HUES64 (cell line): ENCODE measurements around the gene NHERF1.

Experiments
- H3K27ac ChIP-seq: 2 replicates; pipeline ENCODE4 v1.7.0; 2013; ENCODE audit warnings: low read depth, low read length, inconsistent platforms
- H3K27me3 ChIP-seq: 2 replicates; pipeline ENCODE4 v1.6.1; 2013; ENCODE audit warnings: mild to moderate bottlenecking, low read length; ENCODE audit not compliant: insufficient read depth
- H3K36me3 ChIP-seq: 2 replicates; pipeline ENCODE4 v1.6.1; 2013; ENCODE audit warnings: mild to moderate bottlenecking, low read length; ENCODE audit not compliant: insufficient read depth
- H3K4me1 ChIP-seq: 2 replicates; pipeline ENCODE4 v1.6.1; 2013; ENCODE audit warnings: mild to moderate bottlenecking, low read length, moderate library complexity; ENCODE audit not compliant: insufficient read depth
- H3K4me3 ChIP-seq: 2 replicates; pipeline ENCODE4 v1.5.1; 2013; ENCODE audit warnings: mild to moderate bottlenecking, low read length, moderate library complexity
- H3K9ac ChIP-seq: 2 replicates; pipeline ENCODE4 v1.6.1; 2013; ENCODE audit warnings: mild to moderate bottlenecking, low read depth, low read length
- H3K9me3 ChIP-seq: 2 replicates; pipeline ENCODE4 v1.6.1; 2013; ENCODE audit warnings: low read depth, low read length; ENCODE audit not compliant: insufficient read depth
- WGBS: fragments of 150-250, 120-280 bp; methylation state at CpG from one replicate; pipeline ENCODE4 v1.1.7; 2013; ENCODE audit warnings: missing lambda C conversion rate; 5-methylcytosine and 5-hydroxymethylcytosine counted together

NHERF1 gene

DNA sequence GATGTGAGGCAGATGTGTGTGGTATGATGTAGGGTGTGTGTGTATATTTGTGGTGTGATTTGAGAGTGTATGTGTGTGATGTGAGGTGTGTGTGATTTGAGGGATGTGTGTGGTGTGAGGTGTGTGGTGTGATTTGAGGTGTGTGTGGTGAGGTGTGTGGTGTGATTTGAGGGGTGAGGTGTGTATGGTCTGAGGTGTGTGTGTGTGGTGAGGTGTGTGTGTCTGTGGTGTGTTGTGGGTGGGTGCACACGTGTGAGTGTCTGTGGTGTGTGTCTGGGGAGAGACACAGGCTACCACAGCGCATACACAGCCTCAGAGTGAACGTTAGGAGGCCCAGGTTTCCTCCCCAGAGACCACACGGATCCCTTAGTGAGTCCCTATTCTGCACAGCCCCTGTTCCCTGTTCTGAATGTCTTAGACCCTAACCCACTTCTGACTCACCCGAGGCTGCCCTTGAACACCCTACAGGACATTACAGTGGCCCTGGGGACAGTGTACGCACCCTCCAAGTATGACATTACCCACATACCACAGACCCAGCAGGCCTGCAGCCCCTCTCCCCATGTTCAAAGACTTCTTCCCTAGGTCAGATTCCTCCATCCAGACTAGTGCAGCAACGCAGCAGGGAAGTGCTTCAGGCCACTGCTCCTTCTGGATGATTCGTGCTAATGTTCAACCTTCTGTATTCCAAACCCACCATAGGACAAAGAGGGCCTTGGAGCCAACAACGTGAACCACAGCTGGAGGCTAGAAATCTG is 14.9 kb upstream of the NHERF1 start:
- H3K27me3 ChIP-seq: peaks cover 36% of the 10 kb centered on the region
- no peaks in the 10 kb centered on the region for H3K36me3 ChIP-seq
- no peak overlapping the region for H3K4me3 ChIP-seq
- no peak overlapping the region for H3K27ac ChIP-seq
- H3K9me3 ChIP-seq: no peaks in the 10 kb centered on the region
- no peak overlapping the region for H3K9ac ChIP-seq
- WGBS: 72% methylated on average over 9 of the region's 9 CpGs
- H3K4me1 ChIP-seq: peaks cover 7% of the 10 kb centered on the region; the same call in 1 of the 2 replicates

DNA sequence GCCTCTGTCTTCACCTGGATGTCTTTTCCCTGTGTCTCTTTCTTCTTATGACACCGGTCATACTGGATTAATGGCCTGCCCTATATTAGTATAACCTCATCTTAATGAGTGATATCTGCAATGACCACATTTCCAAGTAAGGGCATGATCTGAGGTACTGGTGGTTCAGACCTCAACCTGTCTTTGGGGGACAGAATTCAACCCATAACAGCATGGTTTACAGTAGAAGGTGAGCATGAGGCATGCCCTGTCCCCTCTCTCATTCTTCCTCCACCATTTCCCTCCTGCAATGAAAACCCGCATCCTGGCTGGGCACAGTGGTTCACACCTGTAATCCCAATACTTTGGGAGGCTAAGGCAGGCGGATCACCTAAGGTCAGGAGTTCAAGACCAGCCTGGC is 14.2 kb upstream of the NHERF1 start:
- Histone ChIP-seq H3K27me3 (peaks cover 36% of the 10 kb centered on the region), H3K36me3 (no peaks in the 10 kb centered on the region), H3K4me1 (peaks cover 7% of the 10 kb centered on the region; the same call in 1 of the 2 replicates), H3K9ac (no peak overlapping the region), H3K4me3 (no peak overlapping the region), H3K9me3 (no peaks in the 10 kb centered on the region), H3K27ac (no peak overlapping the region)
- WGBS: 84% methylated on average over 3 of the region's 3 CpGs

DNA sequence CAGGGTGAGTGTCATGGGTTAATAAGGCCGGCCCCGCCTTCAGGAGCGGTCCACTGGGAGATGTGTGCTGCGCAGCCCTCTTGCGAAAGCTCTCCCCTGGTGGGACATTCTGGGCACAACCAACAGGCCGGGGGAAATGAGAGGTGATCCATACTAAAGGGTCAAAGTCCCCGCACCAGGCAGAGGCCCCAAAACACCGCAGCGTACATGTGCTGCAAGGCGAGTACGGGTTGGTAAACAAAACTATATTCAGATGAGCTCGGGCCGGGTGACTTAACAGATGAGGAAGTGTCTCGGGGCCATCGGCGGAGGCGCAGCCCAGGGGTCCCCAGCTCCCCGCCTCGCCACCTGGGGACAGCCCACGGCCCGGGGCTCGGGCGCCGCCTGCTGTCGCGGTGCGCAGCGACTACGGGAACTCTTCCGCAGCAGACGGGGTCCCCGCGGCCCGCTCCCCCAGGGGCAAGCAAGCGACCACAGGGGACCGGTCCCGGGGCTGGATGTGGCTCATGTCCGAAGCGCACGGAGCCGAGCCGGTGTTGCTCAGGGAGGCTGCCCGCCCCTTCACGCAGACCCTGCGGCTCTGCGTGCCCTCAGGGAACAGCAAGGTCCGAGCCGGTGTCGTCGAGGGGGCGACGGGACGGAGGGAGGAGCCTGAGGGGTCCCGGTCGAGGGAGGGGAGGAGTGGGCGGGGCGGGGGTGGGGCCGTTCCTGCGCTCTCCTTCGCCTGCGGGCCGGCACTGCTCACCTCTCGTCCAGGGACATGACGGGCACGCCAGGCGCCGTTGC is 11.7 kb upstream of the NHERF1 start, which contains the start of gene RAB37:
TSS of gene RAB37 (plus strand) at position 744 of the 786 bp plus-strand sequence. CDS start at position 761, 17 bp downstream.
- Histone ChIP-seq H3K4me3 (peak within 1 kb of the TSS; percentile 70), H3K4me1 (peaks cover 7% of the 10 kb centered on the region; the same call in 1 of the 2 replicates), H3K9me3 (no peaks in the 10 kb centered on the region), H3K27me3 (peaks cover 36% of the 10 kb centered on the region), H3K9ac (no peak within 1 kb of the TSS), H3K36me3 (no peaks in the 10 kb centered on the region), H3K27ac (no peak within 1 kb of the TSS; the same call in 1 of the 2 replicates)
- WGBS: under 1% methylated on average over 67 of the region's 67 CpGs

DNA sequence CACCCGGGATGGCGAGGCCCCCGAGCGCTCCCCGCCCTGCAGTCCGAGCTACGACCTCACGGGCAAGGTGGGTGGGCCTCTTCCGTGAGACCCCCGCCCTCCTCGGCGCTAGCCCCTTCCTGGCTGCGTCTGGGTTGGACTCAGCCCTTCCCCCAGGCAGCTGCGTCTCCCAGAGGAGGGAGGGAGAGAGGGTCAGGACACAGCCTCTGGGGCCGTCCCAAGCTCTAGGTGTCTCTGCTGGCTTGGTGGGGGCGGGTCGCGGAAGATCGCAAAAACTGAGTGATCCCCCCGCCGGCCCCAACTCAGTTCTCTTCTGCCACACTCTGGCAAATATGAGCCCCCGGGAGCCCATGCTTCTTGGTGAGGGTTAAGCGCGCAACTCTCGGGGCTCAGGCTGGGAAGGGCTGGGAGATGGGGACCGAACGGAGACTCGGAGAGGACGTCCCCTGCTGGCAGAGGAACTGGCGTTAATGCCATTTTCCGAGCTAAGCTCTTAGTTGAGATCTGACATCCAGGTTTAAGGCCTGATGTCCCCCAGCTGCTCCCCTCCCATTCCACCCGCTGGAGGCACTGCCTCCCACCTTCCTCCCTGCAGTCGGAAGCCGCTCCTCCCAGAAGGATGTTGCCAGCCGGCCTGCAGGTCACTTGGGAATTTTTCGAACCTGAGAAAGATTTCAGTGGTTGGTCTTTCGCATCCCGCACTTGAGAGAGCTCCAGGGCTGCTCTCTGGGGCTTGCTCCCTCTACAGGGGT is 11.0 kb upstream of the NHERF1 start:
- H3K27ac ChIP-seq: no peak overlapping the region; the same call in 1 of the 2 replicates
- WGBS: 2% methylated on average over 38 of the region's 38 CpGs
- peak overlapping the region; percentile 70 for H3K4me3 ChIP-seq
- peaks cover 36% of the 10 kb centered on the region for H3K27me3 ChIP-seq
- H3K36me3 ChIP-seq: no peaks in the 10 kb centered on the region
- H3K4me1 ChIP-seq: peaks cover 13% of the 10 kb centered on the region; the same call in 1 of the 2 replicates
- no peak overlapping the region for H3K9ac ChIP-seq
- H3K9me3 ChIP-seq: no peaks in the 10 kb centered on the region

DNA sequence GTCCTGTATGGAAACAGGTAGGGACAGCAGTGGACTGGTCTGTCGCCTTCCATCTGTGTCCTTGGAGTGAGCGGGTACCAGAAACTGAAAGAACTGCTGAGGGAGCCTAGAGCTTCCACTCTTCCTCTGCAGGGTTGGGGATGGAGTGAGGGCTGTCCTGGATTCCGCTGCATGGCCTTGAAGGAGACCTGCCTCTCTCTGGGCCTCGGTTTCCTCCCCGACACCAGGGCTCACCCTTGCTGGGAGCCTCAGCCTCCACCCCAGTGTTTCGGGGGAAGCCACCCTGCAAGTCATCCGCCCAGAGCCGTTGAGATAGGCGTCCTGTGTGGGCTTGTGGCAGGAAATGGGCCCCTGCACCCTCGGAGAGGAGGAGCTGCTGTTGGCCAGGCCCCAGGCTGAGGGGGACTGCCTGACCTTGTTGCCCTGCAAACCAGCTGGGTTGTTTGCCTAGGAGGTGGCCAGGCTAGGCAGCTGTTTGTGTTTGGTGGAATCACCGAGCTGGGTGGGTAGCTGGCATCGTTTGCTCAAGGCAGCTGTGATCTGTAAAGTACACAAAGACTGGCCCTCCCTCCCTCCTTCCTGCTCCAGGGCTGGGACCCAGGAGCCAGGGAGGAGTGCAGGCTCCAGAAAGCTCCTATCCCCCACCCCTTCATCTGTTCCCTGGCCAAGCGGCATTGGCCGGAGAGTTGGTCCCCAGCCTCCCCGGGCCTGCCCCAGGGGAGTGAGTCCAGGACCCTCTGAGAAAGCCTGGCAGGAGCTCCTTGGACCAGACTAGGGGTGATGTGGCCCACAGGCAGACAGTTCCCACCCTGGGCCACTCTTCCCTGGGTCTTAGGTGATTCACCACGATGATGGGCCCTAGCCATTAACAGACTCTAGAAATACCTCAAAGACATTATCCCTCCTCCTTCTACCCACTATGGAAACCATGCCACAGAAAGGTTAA is 10.1 kb upstream of the NHERF1 start:
- Histone ChIP-seq H3K9ac (no peak overlapping the region), H3K27me3 (peaks cover 36% of the 10 kb centered on the region)

GRCh38 chr17:74739227-74739831 is 9.1 kb upstream of the NHERF1 start:
- 92% methylated on average over 12 of the region's 12 CpGs for WGBS
- Histone ChIP-seq H3K9me3 (no peaks in the 10 kb centered on the region), H3K36me3 (no peaks in the 10 kb centered on the region), H3K4me1 (peaks cover 13% of the 10 kb centered on the region; the same call in 1 of the 2 replicates), H3K4me3 (no peak overlapping the region), H3K27me3 (peaks cover 32% of the 10 kb centered on the region), H3K9ac (no peak overlapping the region), H3K27ac (no peak overlapping the region)

More for the DNA sequence above, 10.1 kb upstream of the NHERF1 start:
- WGBS: 71% methylated on average over 16 of the region's 16 CpGs
- no peaks in the 10 kb centered on the region for H3K36me3 ChIP-seq
- H3K4me1 ChIP-seq: peaks cover 13% of the 10 kb centered on the region; the same call in 1 of the 2 replicates
- no peaks in the 10 kb centered on the region for H3K9me3 ChIP-seq
- H3K27ac ChIP-seq: no peak overlapping the region
- H3K4me3 ChIP-seq: peak overlapping the region; percentile 70

- Histone ChIP-seq H3K36me3 (no peaks in the 10 kb centered on the region), H3K27me3 (peaks cover 30% of the 10 kb centered on the region), H3K4me3 (no peak overlapping the region), H3K4me1 (peaks cover 17% of the 10 kb centered on the region; the same call in 1 of the 2 replicates), H3K9ac (no peak overlapping the region), H3K27ac (no peak overlapping the region), H3K9me3 (no peaks in the 10 kb centered on the region)
- 97% methylated on average over 6 of the region's 6 CpGs for WGBS
Observed at GRCh38 chr17:74740173-74740572, 8.3 kb upstream of the NHERF1 start.

- Histone ChIP-seq H3K9ac (no peak overlapping the region), H3K27me3 (peaks cover 23% of the 10 kb centered on the region), H3K4me3 (no peak overlapping the region), H3K9me3 (no peaks in the 10 kb centered on the region), H3K36me3 (no peaks in the 10 kb centered on the region), H3K27ac (no peak overlapping the region), H3K4me1 (peaks cover 23% of the 10 kb centered on the region)
- 94% methylated on average over 17 of the region's 17 CpGs for WGBS
Observed at GRCh38 chr17:74740641-74741387, 7.6 kb upstream of the NHERF1 start.

DNA sequence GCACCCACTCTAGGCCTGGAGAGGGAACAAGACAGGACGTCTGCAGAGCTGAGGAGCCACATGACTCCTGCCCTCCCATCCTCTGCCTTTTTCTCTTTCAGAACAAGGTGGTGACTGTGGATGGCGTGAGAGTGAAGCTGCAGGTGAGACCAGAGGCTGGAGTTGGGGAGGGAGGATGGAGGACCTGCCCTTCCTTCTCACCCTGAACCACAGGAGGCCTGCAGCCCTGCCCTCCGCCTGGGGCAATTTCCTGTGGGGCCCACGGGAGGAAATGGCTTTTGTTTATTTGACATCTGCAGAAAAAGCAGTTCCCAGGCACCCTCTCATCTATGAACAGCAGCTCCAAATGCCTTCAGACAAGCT is 6.3 kb upstream of the NHERF1 start:
- H3K4me1 ChIP-seq: peaks cover 37% of the 10 kb centered on the region
- WGBS: 15% methylated on average over 2 of the region's 4 CpGs
- H3K9ac ChIP-seq: no peak overlapping the region
- no peak overlapping the region for H3K4me3 ChIP-seq
- H3K9me3 ChIP-seq: no peaks in the 10 kb centered on the region
- no peaks in the 10 kb centered on the region for H3K36me3 ChIP-seq
- H3K27ac ChIP-seq: no peak overlapping the region
- peaks cover 11% of the 10 kb centered on the region for H3K27me3 ChIP-seq
